ENCODE data around the gene NUFIP2. TPM values are rescaled to one million over a fixed set of nuclear protein-coding genes. Genes with fewer than 3 reads are reported as not detected.

The NUFIP2 gene
- total RNA-seq, 4 donors from 2014 or later, result 36.5 to 62.3 (median 44.2) TPM

GRCh38 chr17:29216856-29217255, 77.1 kb downstream of the NUFIP2 start:
- TF ChIP-seq CTCF (IDR thresholded peaks at IDR 0.05), result no peak
- DNase-seq (ENCODE audit: low spot score) (no peak), ATAC-seq (ENCODE audit: low FRiP score) (no peak)

- no peak for TF ChIP-seq CTCF (IDR thresholded peaks at IDR 0.05)
- ATAC-seq (ENCODE audit: low FRiP score) (no peak), DNase-seq (ENCODE audit: low spot score) (no peak)
Measured at GRCh38 chr17:29216181-29216580, 77.8 kb downstream of the NUFIP2 start.

GRCh38 chr17:29215717-29216116, 78.2 kb downstream of the NUFIP2 start:
- no peak for TF ChIP-seq CTCF (IDR thresholded peaks at IDR 0.05)
- ATAC-seq (ENCODE audit: low FRiP score) (no peak), DNase-seq (ENCODE audit: low spot score) (no peak)

- no peak for TF ChIP-seq CTCF (IDR thresholded peaks at IDR 0.05)
- DNase-seq (ENCODE audit: low spot score) (no peak), ATAC-seq (ENCODE audit: low FRiP score) (no peak)
Measured at GRCh38 chr17:29215174-29215573, 78.8 kb downstream of the NUFIP2 start.

GRCh38 chr17:29214215-29215146, 79.5 kb downstream of the NUFIP2 start:
- DNase-seq (ENCODE audit: low spot score), result no peak
- no peak for ATAC-seq (ENCODE audit: low FRiP score)
- TF ChIP-seq CTCF (IDR thresholded peaks at IDR 0.05), result no peak

GRCh38 chr17:29212681-29213121, 81.2 kb downstream of the NUFIP2 start:
- no peak for ATAC-seq (ENCODE audit: low FRiP score)
- DNase-seq (ENCODE audit: low spot score), result no peak
- TF ChIP-seq CTCF (IDR thresholded peaks at IDR 0.05), result no peak

Data from omental fat pad (tissue), 4 donors.